Measurements from ENCODE around the gene LIM2.
"Not testable (repeated sequence)": the region's sequence is repeated elsewhere in the genome, so short reads cannot be mapped to it uniquely, and the experiment has no call there.

Gene LIM2

GRCh38 chr19:51387924-51388389 lies at the start of gene LIM2:
Gene LIM2, minus strand, starts transcription at chr19:51387974. Its CDS starts 531 bp downstream, at chr19:51387443.
- DNase-seq = no peak

- no peak for DNase-seq
Observed at GRCh38 chr19:51434456-51434855, 46.7 kb upstream of the LIM2 start.

GRCh38 chr19:51433043-51433442 lies 45.3 kb upstream of the LIM2 start:
- DNase-seq = no peak

- no peak for DNase-seq
Observed at GRCh38 chr19:51431124-51431523, 43.4 kb upstream of the LIM2 start.

GRCh38 chr19:51430221-51430620 lies 42.4 kb upstream of the LIM2 start:
- no peak for DNase-seq

GRCh38 chr19:51427201-51427600 lies 39.4 kb upstream of the LIM2 start:
- DNase-seq = no peak

- DNase-seq = no peak
Observed at GRCh38 chr19:51422053-51422448, 34.3 kb upstream of the LIM2 start.

GRCh38 chr19:51421229-51422052 lies 33.7 kb upstream of the LIM2 start:
- DNase-seq = no peak

- not testable (repeated sequence) for DNase-seq
Observed at GRCh38 chr19:51420511-51420910, 32.7 kb upstream of the LIM2 start.

GRCh38 chr19:51418707-51419106 lies 30.9 kb upstream of the LIM2 start:
- DNase-seq = no peak

GRCh38 chr19:51417810-51418157 lies 30.0 kb upstream of the LIM2 start:
- DNase-seq = no peak

- DNase-seq = no peak
Observed at GRCh38 chr19:51417107-51417809, 29.5 kb upstream of the LIM2 start, which contains the start of gene SIGLEC10. Gene SIGLEC10, minus strand, starts transcription at chr19:51417642. Its CDS starts 61 bp downstream, at chr19:51417581.

- not testable (repeated sequence) for DNase-seq
Observed at GRCh38 chr19:51416422-51416821, 28.6 kb upstream of the LIM2 start.

- no peak for DNase-seq
Observed at GRCh38 chr19:51415187-51415586, 27.4 kb upstream of the LIM2 start.

GRCh38 chr19:51410950-51411748 lies 23.4 kb upstream of the LIM2 start:
- no peak for DNase-seq

- no peak for DNase-seq
Observed at GRCh38 chr19:51407511-51408131, 19.8 kb upstream of the LIM2 start.

GRCh38 chr19:51402117-51402516 lies 14.3 kb upstream of the LIM2 start:
- DNase-seq = no peak

- DNase-seq = not testable (repeated sequence)
Observed at GRCh38 chr19:51399936-51400335, 12.2 kb upstream of the LIM2 start.

- no peak for DNase-seq
Observed at GRCh38 chr19:51399231-51399630, 11.5 kb upstream of the LIM2 start.

- no peak for DNase-seq
Observed at GRCh38 chr19:51398096-51398704, 10.4 kb upstream of the LIM2 start.

- not testable (repeated sequence) for DNase-seq
Observed at GRCh38 chr19:51397453-51397852, 9.7 kb upstream of the LIM2 start.

- no peak for DNase-seq
Observed at GRCh38 chr19:51396175-51396574, 8.4 kb upstream of the LIM2 start.

Data from SHP77 treated with DMSO at 0.1 percent for 48 hours (cell line).